Calu3 (cell line): Measurements from ENCODE around the gene GFRA1. TPM values are rescaled to one million over a fixed set of nuclear protein-coding genes. Genes with fewer than 3 reads are reported as not detected.

Source experiments
- BruUV-seq: library from RNA; stranded (reverse); fragments of 400-500 nt; replicated peaks from 2 replicates; lab custom pipeline; 2021; lab: Mats Ljungman, UMichigan
- CTCF ChIA-PET: fragments of 300-600 bp; sonication (Branson Sonifier 250); formaldehyde crosslinking; loops from one replicate; lab custom pipeline; 2022; ENCODE audit warnings: antibody characterized with exemption; lab: Charles Lee
- DNase-seq: peaks from one replicate; pipeline ENCODE4 v3.0.0; 2022
- H3K27ac Mint-ChIP-seq: one replicate; pipeline ENCODE4 v1.8.0; 2022; ENCODE audit warnings: mixed read lengths; ENCODE audit not compliant: unreplicated experiment
- H3K27me3 Mint-ChIP-seq: one replicate; pipeline ENCODE4 v1.8.0; 2022; ENCODE audit warnings: mixed read lengths; ENCODE audit not compliant: unreplicated experiment
- H3K36me3 Mint-ChIP-seq: one replicate; pipeline ENCODE4 v1.8.0; 2022; ENCODE audit warnings: mild to moderate bottlenecking, moderate library complexity, mixed read lengths; ENCODE audit not compliant: insufficient read depth, unreplicated experiment
- H3K4me1 Mint-ChIP-seq: one replicate; pipeline ENCODE4 v1.8.0; 2022; ENCODE audit warnings: mild to moderate bottlenecking, low read depth, mixed read lengths; ENCODE audit not compliant: unreplicated experiment
- H3K4me3 Mint-ChIP-seq: one replicate; pipeline ENCODE4 v1.8.0; 2022; ENCODE audit warnings: mild to moderate bottlenecking, low read depth, moderate library complexity, mixed read lengths; ENCODE audit not compliant: unreplicated experiment
- H3K9me3 Mint-ChIP-seq: one replicate; pipeline ENCODE4 v1.8.0; 2022; ENCODE audit warnings: low read depth, mixed read lengths; ENCODE audit not compliant: unreplicated experiment
- intact Hi-C: fragments of 100-400 bp; cut with micrococcal nuclease; formaldehyde crosslinking; loops from one replicate; pipeline ENCODE4 v1.10.0; 2022; ENCODE audit not compliant: unreplicated experiment
- total RNA-seq: library from RNA; stranded (reverse); gene quantifications from 2 replicates; pipeline ENCODE4 v1.2.3, GENCODE V29; 2022
- TF ChIP-seq, protein P1 (sequence below): fragments of 200-600 bp; IDR thresholded peaks from one replicate; pipeline ENCODE4 v1.8.0; 2022; ENCODE audit warnings: antibody characterized with exemption; ENCODE audit not compliant: unreplicated experiment

GFRA1 gene
- total RNA-seq, 1 experiment from 2014 or later, result not detected

DNA sequence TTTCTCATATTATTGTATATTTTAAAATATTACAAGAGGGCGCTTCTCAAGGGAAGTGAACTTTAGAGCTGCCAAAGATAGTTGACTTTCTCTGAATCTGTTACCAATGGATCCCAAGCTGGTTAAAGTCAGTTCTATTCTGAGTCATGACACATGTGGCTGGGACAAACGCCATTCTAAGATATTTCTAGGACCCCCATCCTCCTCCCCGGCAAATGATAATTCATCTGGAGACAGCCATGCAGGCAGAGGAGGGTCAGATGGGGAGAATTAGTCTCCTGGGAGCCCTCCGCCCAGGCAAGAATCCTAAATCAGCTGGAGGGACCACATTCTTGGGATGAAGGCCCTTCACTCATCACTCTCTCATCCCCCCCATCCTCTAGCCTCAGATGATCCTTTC, 187.7 kb downstream of the GFRA1 start:
- TF ChIP-seq, protein P1, sequence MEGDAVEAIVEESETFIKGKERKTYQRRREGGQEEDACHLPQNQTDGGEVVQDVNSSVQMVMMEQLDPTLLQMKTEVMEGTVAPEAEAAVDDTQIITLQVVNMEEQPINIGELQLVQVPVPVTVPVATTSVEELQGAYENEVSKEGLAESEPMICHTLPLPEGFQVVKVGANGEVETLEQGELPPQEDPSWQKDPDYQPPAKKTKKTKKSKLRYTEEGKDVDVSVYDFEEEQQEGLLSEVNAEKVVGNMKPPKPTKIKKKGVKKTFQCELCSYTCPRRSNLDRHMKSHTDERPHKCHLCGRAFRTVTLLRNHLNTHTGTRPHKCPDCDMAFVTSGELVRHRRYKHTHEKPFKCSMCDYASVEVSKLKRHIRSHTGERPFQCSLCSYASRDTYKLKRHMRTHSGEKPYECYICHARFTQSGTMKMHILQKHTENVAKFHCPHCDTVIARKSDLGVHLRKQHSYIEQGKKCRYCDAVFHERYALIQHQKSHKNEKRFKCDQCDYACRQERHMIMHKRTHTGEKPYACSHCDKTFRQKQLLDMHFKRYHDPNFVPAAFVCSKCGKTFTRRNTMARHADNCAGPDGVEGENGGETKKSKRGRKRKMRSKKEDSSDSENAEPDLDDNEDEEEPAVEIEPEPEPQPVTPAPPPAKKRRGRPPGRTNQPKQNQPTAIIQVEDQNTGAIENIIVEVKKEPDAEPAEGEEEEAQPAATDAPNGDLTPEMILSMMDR, result no peak
- CTCF ChIA-PET, result no interaction called here
- H3K36me3 Mint-ChIP-seq, result no peaks in the 10 kb centered on the region
- H3K9me3 Mint-ChIP-seq, result no peaks in the 10 kb centered on the region
- H3K4me3 Mint-ChIP-seq, result no peak overlapping the region
- H3K27ac Mint-ChIP-seq, result no peak overlapping the region
- H3K4me1 Mint-ChIP-seq, result no peaks in the 10 kb centered on the region
- DNase-seq, result no peak
- intact Hi-C loops, result no loop called here
- no TSS peak for BruUV-seq
- H3K27me3 Mint-ChIP-seq, result peaks cover 8% of the 10 kb centered on the region

DNA sequence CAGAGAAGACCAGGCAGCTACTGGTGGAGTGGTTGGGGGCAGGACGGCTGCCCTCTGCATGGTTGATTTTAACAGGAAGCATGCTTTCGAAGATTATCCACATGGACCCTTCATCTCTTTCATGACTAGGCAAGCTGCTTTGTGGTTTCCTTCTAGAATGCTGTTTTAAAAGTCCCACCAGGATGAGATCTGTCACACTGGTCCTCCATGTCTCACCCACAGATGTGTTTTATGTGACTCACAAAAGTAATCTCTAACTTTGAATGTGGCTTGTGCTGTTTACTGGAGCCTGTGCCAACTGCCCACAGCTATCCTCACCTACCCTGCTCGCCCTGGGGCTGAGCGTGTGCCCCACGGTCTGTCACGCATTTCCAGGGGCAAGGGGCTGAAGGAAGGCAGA, 188.8 kb downstream of the GFRA1 start:
- H3K27me3 Mint-ChIP-seq, result peaks cover 8% of the 10 kb centered on the region
- CTCF ChIA-PET, result no interaction called here
- H3K9me3 Mint-ChIP-seq, result no peaks in the 10 kb centered on the region
- TF ChIP-seq, protein P1, result no peak
- no peaks in the 10 kb centered on the region for H3K36me3 Mint-ChIP-seq
- intact Hi-C loops, result no loop called here
- BruUV-seq, result no TSS peak
- H3K27ac Mint-ChIP-seq, result no peak overlapping the region
- no peak overlapping the region for H3K4me3 Mint-ChIP-seq
- no peaks in the 10 kb centered on the region for H3K4me1 Mint-ChIP-seq
- DNase-seq, result no peak

DNA sequence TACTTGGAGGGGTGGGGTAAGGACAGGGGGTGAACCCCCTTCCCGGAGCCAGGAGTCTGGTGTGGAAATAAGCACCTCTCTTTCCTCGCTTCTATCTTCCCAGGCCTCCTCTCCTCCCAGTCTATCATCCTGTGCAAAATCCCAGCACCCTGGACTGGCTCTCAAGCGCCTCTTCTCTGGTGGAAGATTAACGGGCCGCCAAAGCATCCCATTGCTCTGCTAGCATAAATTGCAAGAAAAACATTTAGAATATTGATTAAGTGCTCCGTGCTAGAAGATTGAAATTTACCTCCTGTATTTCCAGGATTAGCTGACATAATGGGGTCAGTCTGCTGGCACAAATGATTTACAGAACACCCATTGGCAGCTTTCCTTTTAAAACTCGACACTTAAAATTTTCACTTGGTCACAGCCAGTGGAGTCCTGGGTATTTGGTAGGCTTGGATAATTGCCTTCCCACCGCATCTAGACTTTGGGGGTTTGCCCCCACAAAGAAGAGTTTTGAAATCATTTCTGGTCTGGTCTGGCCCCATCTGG, 189.7 kb downstream of the GFRA1 start:
- intact Hi-C loops, result no loop called here
- TF ChIP-seq, protein P1, result no peak
- Mint-ChIP-seq H3K4me1 (no peaks in the 10 kb centered on the region), H3K27ac (no peak overlapping the region), H3K9me3 (no peaks in the 10 kb centered on the region), H3K36me3 (no peaks in the 10 kb centered on the region), H3K4me3 (no peak overlapping the region), H3K27me3 (peaks cover 8% of the 10 kb centered on the region)
- CTCF ChIA-PET, result no interaction called here
- no peak for DNase-seq
- no TSS peak for BruUV-seq

DNA sequence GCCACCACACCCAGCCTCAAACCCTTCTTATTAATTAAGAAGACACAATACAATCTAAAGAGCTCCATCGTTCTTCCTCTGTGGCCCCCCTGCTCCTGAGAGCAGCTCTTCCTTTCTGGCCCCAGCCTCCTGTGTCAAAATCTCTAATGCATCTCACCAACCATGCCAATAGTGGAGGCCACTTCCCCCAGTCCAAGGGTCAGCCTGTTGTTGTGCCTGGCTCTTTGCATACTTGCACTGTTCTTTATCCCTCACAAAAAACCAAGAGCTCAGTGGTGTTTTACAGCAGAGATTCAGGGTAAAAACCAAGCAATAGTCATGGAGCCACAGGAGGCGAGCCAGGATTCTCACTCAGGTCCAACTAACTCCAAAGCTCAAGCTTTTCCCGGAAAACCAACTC, 190.2 kb downstream of the GFRA1 start:
- Mint-ChIP-seq H3K4me3 (no peak overlapping the region), H3K27ac (no peak overlapping the region), H3K9me3 (no peaks in the 10 kb centered on the region), H3K36me3 (no peaks in the 10 kb centered on the region), H3K4me1 (no peaks in the 10 kb centered on the region), H3K27me3 (peaks cover 8% of the 10 kb centered on the region)
- intact Hi-C loops, result no loop called here
- CTCF ChIA-PET, result no interaction called here
- DNase-seq, result no peak
- TF ChIP-seq, protein P1, result no peak
- BruUV-seq, result no TSS peak
